ENCODE measurements around the gene SH2D5.

Gene SH2D5

GRCh38 chr1:20672265-20672632 is 60.3 kb downstream of the SH2D5 start:
- Mint-ChIP-seq H3K4me3 (no peak overlapping the region), H3K36me3 (ENCODE audit: insufficient read depth) (peaks cover 2% of the 10 kb centered on the region), H3K9me3 (no peaks in the 10 kb centered on the region), H3K4me1 (no peaks in the 10 kb centered on the region), H3K27ac (ENCODE audit: low read depth) (no peak overlapping the region), H3K27me3 (peaks cover 10% of the 10 kb centered on the region)
- ATAC-seq (replicated peaks; ENCODE audit: extremely low read depth, poor library complexity, severe bottlenecking): no peak
- no peak for DNase-seq (ENCODE audit: low spot score in 2 of 2)

- Mint-ChIP-seq H3K9me3 (no peaks in the 10 kb centered on the region), H3K4me1 (no peaks in the 10 kb centered on the region), H3K36me3 (ENCODE audit: insufficient read depth) (peaks cover 2% of the 10 kb centered on the region), H3K27me3 (peaks cover 10% of the 10 kb centered on the region), H3K4me3 (no peak overlapping the region), H3K27ac (ENCODE audit: low read depth) (no peak overlapping the region)
- ATAC-seq (replicated peaks; ENCODE audit: extremely low read depth, poor library complexity, severe bottlenecking) (no peak), DNase-seq (ENCODE audit: low spot score in 2 of 2) (no peak)
Observed at GRCh38 chr1:20670936-20671335, 61.6 kb downstream of the SH2D5 start.
